ENCODE data around the gene SCRN2. TPM values are rescaled to one million over a fixed set of nuclear protein-coding genes. Genes with fewer than 3 reads are reported as not detected.

SCRN2 gene
- total and polyA plus RNA-seq, 2 of the 13 experiments (the other 11 are each of a cell fraction or from before 2014, with no cell fraction given): 21.7 to 29.5 TPM

- no peak for TF ChIP-seq BRCA1 (CRISPR knock-in tag; IDR thresholded peaks at IDR 0.05)
- TF ChIP-seq SOX6 (IDR thresholded peaks at IDR 0.05): no peak
- peak; percentile 49; the same call in 1 of the 2 replicates for TF ChIP-seq SOX6 (CRISPR knock-in tag; IDR thresholded peaks at IDR 0.05)
- no peak for TF ChIP-seq ZBTB37 (CRISPR knock-in tag; IDR thresholded peaks at IDR 0.05)
- no peak for TF ChIP-seq SRY (CRISPR knock-in tag; IDR thresholded peaks at IDR 0.05)
- no peak for TF ChIP-seq ZNF33B (CRISPR knock-in tag; IDR thresholded peaks at IDR 0.05)
- peak; percentile 28; the same call in 1 of the 2 replicates for TF ChIP-seq ZNF292 (CRISPR knock-in tag; IDR thresholded peaks at IDR 0.05; ENCODE audit: borderline replicate concordance, low read depth)
- no peak for TF ChIP-seq ZNF703 (CRISPR knock-in tag; IDR thresholded peaks at IDR 0.05; ENCODE audit: borderline replicate concordance)
- TF ChIP-seq TBP (CRISPR knock-in tag; IDR thresholded peaks at IDR 0.05): no peak
- no peak for TF ChIP-seq JUND (CRISPR knock-in tag; IDR thresholded peaks at IDR 0.05)
- TF ChIP-seq, protein P1, sequence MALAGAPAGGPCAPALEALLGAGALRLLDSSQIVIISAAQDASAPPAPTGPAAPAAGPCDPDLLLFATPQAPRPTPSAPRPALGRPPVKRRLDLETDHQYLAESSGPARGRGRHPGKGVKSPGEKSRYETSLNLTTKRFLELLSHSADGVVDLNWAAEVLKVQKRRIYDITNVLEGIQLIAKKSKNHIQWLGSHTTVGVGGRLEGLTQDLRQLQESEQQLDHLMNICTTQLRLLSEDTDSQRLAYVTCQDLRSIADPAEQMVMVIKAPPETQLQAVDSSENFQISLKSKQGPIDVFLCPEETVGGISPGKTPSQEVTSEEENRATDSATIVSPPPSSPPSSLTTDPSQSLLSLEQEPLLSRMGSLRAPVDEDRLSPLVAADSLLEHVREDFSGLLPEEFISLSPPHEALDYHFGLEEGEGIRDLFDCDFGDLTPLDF (CRISPR knock-in tag; IDR thresholded peaks at IDR 0.05): no peak
- no peak for TF ChIP-seq NFE2L1 (CRISPR knock-in tag; IDR thresholded peaks at IDR 0.05; ENCODE audit: borderline replicate concordance)
- TF ChIP-seq, protein P2, sequence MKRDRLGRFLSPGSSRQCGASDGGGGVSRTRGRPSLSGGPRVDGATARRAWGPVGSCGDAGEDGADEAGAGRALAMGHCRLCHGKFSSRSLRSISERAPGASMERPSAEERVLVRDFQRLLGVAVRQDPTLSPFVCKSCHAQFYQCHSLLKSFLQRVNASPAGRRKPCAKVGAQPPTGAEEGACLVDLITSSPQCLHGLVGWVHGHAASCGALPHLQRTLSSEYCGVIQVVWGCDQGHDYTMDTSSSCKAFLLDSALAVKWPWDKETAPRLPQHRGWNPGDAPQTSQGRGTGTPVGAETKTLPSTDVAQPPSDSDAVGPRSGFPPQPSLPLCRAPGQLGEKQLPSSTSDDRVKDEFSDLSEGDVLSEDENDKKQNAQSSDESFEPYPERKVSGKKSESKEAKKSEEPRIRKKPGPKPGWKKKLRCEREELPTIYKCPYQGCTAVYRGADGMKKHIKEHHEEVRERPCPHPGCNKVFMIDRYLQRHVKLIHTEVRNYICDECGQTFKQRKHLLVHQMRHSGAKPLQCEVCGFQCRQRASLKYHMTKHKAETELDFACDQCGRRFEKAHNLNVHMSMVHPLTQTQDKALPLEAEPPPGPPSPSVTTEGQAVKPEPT (CRISPR knock-in tag; IDR thresholded peaks at IDR 0.05; ENCODE audit: low read depth): peak; percentile 66; the same call in 1 of the 2 replicates
- TF ChIP-seq, protein P3, sequence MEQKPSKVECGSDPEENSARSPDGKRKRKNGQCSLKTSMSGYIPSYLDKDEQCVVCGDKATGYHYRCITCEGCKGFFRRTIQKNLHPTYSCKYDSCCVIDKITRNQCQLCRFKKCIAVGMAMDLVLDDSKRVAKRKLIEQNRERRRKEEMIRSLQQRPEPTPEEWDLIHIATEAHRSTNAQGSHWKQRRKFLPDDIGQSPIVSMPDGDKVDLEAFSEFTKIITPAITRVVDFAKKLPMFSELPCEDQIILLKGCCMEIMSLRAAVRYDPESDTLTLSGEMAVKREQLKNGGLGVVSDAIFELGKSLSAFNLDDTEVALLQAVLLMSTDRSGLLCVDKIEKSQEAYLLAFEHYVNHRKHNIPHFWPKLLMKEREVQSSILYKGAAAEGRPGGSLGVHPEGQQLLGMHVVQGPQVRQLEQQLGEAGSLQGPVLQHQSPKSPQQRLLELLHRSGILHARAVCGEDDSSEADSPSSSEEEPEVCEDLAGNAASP (CRISPR knock-in tag; IDR thresholded peaks at IDR 0.05; ENCODE audit: borderline replicate concordance): no peak; the same call in 1 of the 2 replicates
- TF ChIP-seq, protein P4, sequence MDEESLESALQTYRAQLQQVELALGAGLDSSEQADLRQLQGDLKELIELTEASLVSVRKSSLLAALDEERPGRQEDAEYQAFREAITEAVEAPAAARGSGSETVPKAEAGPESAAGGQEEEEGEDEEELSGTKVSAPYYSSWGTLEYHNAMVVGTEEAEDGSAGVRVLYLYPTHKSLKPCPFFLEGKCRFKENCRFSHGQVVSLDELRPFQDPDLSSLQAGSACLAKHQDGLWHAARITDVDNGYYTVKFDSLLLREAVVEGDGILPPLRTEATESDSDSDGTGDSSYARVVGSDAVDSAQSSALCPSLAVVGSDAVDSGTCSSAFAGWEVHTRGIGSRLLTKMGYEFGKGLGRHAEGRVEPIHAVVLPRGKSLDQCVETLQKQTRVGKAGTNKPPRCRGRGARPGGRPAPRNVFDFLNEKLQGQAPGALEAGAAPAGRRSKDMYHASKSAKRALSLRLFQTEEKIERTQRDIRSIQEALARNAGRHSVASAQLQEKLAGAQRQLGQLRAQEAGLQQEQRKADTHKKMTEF (CRISPR knock-in tag; IDR thresholded peaks at IDR 0.05): no peak
- TF ChIP-seq ATF2 (CRISPR knock-in tag; IDR thresholded peaks at IDR 0.05): peak; percentile 38; the same call in 1 of the 2 replicates
- TF ChIP-seq KDM5A (IDR thresholded peaks at IDR 0.05; ENCODE audit: borderline replicate concordance, low read length): no peak
- TF ChIP-seq ZNF468 (CRISPR knock-in tag; IDR thresholded peaks at IDR 0.05): no peak
- TF ChIP-seq CCAR2 (optimal IDR thresholded peaks at IDR 0.05; ENCODE audit: low read depth, low read length): no peak
- TF ChIP-seq ATAD3A (CRISPR knock-in tag; IDR thresholded peaks at IDR 0.05): no peak
Measured at GRCh38 chr17:47889734-47890529, 48.9 kb upstream of the SCRN2 start (continued).

All from HepG2 (cell line).